Activated T-helper 1 cell treated with anti-CD3 and anti-CD28 coated beads, Interleukin-12 subunit alpha, Interleukin-12 subunit beta, Interleukin-2, Interleukin-4 antibody, amounts not matched to agents 30 ng/mL and 10 ng/mL and 1 ng/mL, durations not matched to agents 14 hours and 24 hours and 36 hours (primary cell): ENCODE data around the gene SNX10. TPM values are rescaled to one million over a fixed set of nuclear protein-coding genes. Genes with fewer than 3 reads are reported as not detected.

ENCODE experiments used
- DNase-seq: peaks from one replicate; pipeline ENCODE4 v3.0.0; 2021; ENCODE audit warnings: low spot score
- H3K27ac Mint-ChIP-seq: one replicate; pipeline ENCODE4 v1.8.0; 2021; ENCODE audit warnings: mild to moderate bottlenecking, mixed read lengths
- H3K27me3 Mint-ChIP-seq: one replicate; pipeline ENCODE4 v1.8.0; 2022; ENCODE audit warnings: mild to moderate bottlenecking, moderate library complexity, mixed read lengths; ENCODE audit not compliant: insufficient read depth
- H3K36me3 Mint-ChIP-seq: one replicate; pipeline ENCODE4 v1.8.0; 2021; ENCODE audit warnings: low read depth, mixed read lengths
- H3K4me1 Mint-ChIP-seq: one replicate; pipeline ENCODE4 v1.8.0; 2021; ENCODE audit warnings: low read depth, mixed read lengths
- H3K4me3 Mint-ChIP-seq: one replicate; pipeline ENCODE4 v1.8.0; 2021; ENCODE audit warnings: mild to moderate bottlenecking, moderate library complexity, mixed read lengths
- H3K9me3 Mint-ChIP-seq: one replicate; pipeline ENCODE4 v1.8.0; 2021; ENCODE audit warnings: mixed read lengths
- intact Hi-C: fragments of 100-400 bp; cut with micrococcal nuclease; formaldehyde crosslinking; loops from one replicate; pipeline ENCODE4 v1.15.1; 2024
- total RNA-seq: library from RNA; stranded (reverse); gene quantifications from 2 replicates; pipeline ENCODE4 v1.2.3, GENCODE V29; 2022

Gene SNX10
- total RNA-seq, 1 donor from 2014 or later = 41.9 TPM

DNA sequence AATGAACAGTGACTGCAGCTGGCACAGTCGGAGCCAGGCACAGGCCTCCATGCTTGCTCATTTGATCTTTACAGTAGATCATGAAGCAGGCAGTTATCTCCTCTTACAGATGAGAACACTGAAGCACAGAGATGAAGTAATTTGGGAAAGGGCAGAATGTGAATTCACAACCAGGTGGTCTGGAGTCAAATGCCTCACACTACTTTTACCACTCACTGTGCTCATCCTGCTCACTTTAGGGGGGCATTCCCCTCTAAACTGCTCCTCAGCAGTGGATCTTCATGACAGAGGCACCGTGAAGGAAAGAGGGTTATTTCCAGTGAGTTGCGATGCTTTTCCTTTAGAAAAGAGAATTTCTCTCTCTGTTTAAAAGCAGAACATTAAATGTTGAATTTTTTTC is 15.1 kb downstream of the SNX10 start:
- H3K9me3 Mint-ChIP-seq = no peaks in the 10 kb centered on the region

GRCh38 chr7:26307226-26307625 is 15.6 kb downstream of the SNX10 start:
- Mint-ChIP-seq H3K27me3 (no peaks in the 10 kb centered on the region), H3K27ac (no peak overlapping the region), H3K36me3 (peaks cover 31% of the 10 kb centered on the region), H3K4me1 (peaks cover 23% of the 10 kb centered on the region), H3K4me3 (no peak overlapping the region), H3K9me3 (no peaks in the 10 kb centered on the region)
- DNase-seq = no peak
- intact Hi-C loops = no loop called here

More for the DNA sequence above, 15.1 kb downstream of the SNX10 start:
- intact Hi-C loops = no loop called here
- Mint-ChIP-seq H3K27me3 (no peaks in the 10 kb centered on the region), H3K27ac (no peak overlapping the region), H3K4me3 (no peak overlapping the region), H3K4me1 (peaks cover 23% of the 10 kb centered on the region), H3K36me3 (peaks cover 34% of the 10 kb centered on the region)
- DNase-seq = no peak

- intact Hi-C loops = no loop called here
- Mint-ChIP-seq H3K4me3 (no peak overlapping the region), H3K4me1 (peaks cover 23% of the 10 kb centered on the region), H3K27me3 (no peaks in the 10 kb centered on the region), H3K36me3 (peaks cover 27% of the 10 kb centered on the region), H3K27ac (peak overlapping the region; percentile 65), H3K9me3 (no peaks in the 10 kb centered on the region)
- DNase-seq = no peak
These were observed 16.1 kb downstream of the SNX10 start for GRCh38 chr7:26307791-26308190.

DNA sequence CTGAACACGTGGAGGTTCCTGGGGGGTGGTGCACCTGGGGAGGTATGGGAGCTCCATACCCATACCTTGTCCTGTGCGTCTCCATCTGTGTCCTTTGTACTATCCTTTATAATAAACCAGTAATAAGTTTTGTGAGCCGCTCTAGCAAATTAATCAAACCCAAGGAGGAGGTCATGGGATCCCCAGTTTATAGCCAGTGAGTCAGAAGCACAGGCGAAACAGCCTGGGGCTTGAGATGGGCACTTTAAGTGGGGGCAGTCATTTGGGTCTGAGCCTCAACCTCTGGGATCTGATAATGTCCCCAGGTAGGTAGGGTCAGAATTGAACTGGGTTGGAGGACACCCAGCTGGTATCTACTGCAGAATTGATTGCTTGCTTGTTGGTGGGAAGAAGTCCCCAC is 16.9 kb downstream of the SNX10 start:
- no peak for DNase-seq
- Mint-ChIP-seq H3K27ac (no peak overlapping the region), H3K4me1 (peaks cover 23% of the 10 kb centered on the region), H3K9me3 (no peaks in the 10 kb centered on the region), H3K4me3 (no peak overlapping the region), H3K36me3 (peaks cover 22% of the 10 kb centered on the region), H3K27me3 (no peaks in the 10 kb centered on the region)
- intact Hi-C loops = no loop called here

DNA sequence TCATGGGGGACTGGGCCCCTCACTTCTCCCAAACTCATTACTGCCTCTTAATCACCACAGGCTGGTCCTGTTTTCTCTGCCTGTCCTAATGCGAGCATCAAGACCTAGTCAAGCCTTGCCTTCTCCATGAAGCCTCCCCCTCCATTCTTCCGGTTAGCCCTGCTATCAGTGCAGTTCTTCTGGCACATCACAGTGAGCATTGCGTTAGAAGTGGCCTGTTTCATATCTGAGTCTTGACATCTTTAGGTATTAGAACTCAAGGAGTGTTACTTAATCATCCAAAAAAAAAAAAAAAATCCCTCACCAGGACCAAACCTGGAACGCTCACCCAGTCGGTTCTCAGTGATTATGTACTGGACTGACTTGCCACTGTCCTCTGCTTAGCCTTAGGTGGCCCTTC is 17.4 kb downstream of the SNX10 start:
- Mint-ChIP-seq H3K27ac (peak overlapping the region; percentile 11), H3K9me3 (no peaks in the 10 kb centered on the region), H3K4me1 (peaks cover 22% of the 10 kb centered on the region), H3K4me3 (no peak overlapping the region), H3K36me3 (peaks cover 21% of the 10 kb centered on the region), H3K27me3 (no peaks in the 10 kb centered on the region)
- no peak for DNase-seq
- intact Hi-C loops = no loop called here

- no peaks in the 10 kb centered on the region for H3K9me3 Mint-ChIP-seq
- peaks cover 10% of the 10 kb centered on the region for H3K4me1 Mint-ChIP-seq
- no peak overlapping the region for H3K27ac Mint-ChIP-seq
- H3K27me3 Mint-ChIP-seq = no peaks in the 10 kb centered on the region
- intact Hi-C loops = no loop called here
- H3K4me3 Mint-ChIP-seq = no peak overlapping the region
- H3K36me3 Mint-ChIP-seq = peaks cover 14% of the 10 kb centered on the region
- no peak for DNase-seq
These were observed 20.1 kb downstream of the SNX10 start for GRCh38 chr7:26311798-26312197.

DNA sequence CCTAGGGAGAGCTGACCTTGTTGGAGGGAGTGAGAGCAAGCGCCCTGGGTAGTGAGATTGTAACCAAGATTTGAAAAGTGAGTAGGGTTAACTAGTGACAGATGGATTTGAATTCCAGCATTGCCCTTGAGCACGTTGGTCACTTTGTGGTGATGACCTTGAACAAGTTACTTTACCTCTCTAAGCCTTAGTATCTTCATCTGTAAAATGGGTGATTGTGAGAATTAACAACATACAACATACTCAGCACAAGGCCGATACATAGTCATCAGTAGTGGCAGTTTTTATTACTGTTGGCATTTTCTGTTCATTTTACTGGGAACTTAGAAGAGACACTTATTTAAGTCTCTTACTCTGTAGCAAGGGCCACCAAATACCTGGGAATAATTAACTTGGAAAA is 25.5 kb downstream of the SNX10 start:
- H3K4me3 Mint-ChIP-seq = no peak overlapping the region
- no peaks in the 10 kb centered on the region for H3K9me3 Mint-ChIP-seq
- peaks cover 5% of the 10 kb centered on the region for H3K4me1 Mint-ChIP-seq
- H3K36me3 Mint-ChIP-seq = peaks cover 15% of the 10 kb centered on the region
- DNase-seq = no peak
- no peaks in the 10 kb centered on the region for H3K27me3 Mint-ChIP-seq
- H3K27ac Mint-ChIP-seq = no peak overlapping the region
- intact Hi-C loops = no loop called here

GRCh38 chr7:26318921-26319320 is 27.3 kb downstream of the SNX10 start:
- intact Hi-C loops = no loop called here
- DNase-seq = no peak
- Mint-ChIP-seq H3K36me3 (peaks cover 22% of the 10 kb centered on the region), H3K4me1 (peaks cover 11% of the 10 kb centered on the region), H3K4me3 (no peak overlapping the region), H3K27ac (no peak overlapping the region), H3K9me3 (no peaks in the 10 kb centered on the region), H3K27me3 (no peaks in the 10 kb centered on the region)

DNA sequence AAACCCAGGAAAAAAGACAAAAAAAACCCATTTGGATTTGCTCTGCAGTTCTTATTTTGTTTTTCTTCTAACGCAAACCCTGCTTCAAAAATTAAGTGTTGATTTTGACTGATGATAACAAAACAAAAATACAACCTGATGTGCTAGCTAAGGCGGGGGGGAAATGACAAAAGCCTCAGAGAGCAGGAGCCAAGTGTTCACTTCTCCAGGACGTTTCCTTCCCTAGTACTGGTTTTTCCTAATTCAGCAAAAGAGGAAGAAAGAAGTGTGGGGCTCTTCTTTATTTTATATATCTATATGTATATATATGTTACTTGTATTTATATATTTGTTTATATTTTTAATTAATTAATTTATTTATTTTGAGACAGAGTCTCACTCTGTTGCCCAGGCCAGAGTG is 28.0 kb downstream of the SNX10 start:
- intact Hi-C loops = no loop called here
- Mint-ChIP-seq H3K4me1 (peaks cover 11% of the 10 kb centered on the region), H3K9me3 (no peaks in the 10 kb centered on the region), H3K4me3 (no peak overlapping the region), H3K27me3 (no peaks in the 10 kb centered on the region), H3K36me3 (peaks cover 25% of the 10 kb centered on the region), H3K27ac (no peak overlapping the region)
- no peak for DNase-seq

DNA sequence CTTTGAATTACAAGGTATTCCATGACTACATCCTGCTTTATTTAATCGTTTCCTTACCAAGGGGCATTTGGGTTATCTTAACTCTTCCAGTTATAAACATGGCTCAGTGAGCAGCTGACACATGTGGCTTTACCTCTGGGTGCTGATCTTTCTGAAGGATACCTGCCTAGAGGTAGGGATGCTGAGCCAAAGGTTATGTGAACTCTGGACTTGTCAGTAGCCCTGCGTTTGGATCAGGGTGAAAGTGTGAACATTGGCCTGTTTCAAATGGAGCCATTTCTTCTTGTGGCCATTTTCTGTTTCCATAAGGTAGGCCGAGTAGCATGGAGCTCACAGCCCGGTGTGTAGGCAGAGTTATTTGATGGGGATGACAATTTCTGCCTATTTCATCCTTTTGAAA is 29.2 kb downstream of the SNX10 start:
- Mint-ChIP-seq H3K9me3 (no peaks in the 10 kb centered on the region), H3K27ac (no peak overlapping the region), H3K4me3 (no peak overlapping the region), H3K4me1 (peaks cover 11% of the 10 kb centered on the region), H3K36me3 (peaks cover 25% of the 10 kb centered on the region), H3K27me3 (no peaks in the 10 kb centered on the region)
- intact Hi-C loops = no loop called here
- no peak for DNase-seq

DNA sequence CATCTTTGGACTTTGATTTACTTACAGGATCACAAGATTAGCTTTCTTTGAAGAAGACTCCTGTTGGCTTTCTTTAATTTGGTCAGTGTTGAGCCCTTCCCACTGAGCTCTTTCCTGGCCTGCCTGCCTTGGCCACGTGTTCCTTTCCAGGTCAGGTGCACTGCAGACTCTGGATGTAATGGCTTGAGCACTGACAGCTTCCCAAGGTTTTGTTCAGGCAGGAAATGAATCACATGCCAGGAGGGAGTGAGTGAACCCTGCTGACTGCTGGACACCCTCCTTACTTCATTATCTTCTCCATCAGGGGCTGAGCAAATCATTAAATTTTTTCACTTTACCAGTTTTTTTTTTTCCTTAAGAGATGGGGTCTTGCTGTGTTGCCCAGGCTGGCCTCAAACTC is 29.8 kb downstream of the SNX10 start:
- Mint-ChIP-seq H3K4me3 (no peak overlapping the region), H3K27me3 (no peaks in the 10 kb centered on the region), H3K27ac (no peak overlapping the region), H3K9me3 (no peaks in the 10 kb centered on the region), H3K4me1 (peaks cover 11% of the 10 kb centered on the region), H3K36me3 (peaks cover 25% of the 10 kb centered on the region)
- intact Hi-C loops = no loop called here
- DNase-seq = no peak

GRCh38 chr7:26326211-26326610 is 34.5 kb downstream of the SNX10 start:
- Mint-ChIP-seq H3K27ac (no peak overlapping the region), H3K36me3 (peaks cover 28% of the 10 kb centered on the region), H3K27me3 (no peaks in the 10 kb centered on the region), H3K9me3 (no peaks in the 10 kb centered on the region), H3K4me1 (peaks cover 15% of the 10 kb centered on the region), H3K4me3 (no peak overlapping the region)
- no peak for DNase-seq
- intact Hi-C loops = no loop called here

- Mint-ChIP-seq H3K27ac (no peak overlapping the region), H3K36me3 (peaks cover 17% of the 10 kb centered on the region), H3K4me1 (peaks cover 8% of the 10 kb centered on the region), H3K27me3 (no peaks in the 10 kb centered on the region), H3K4me3 (no peak overlapping the region), H3K9me3 (no peaks in the 10 kb centered on the region)
- intact Hi-C loops = no loop called here
- no peak for DNase-seq
These were observed 37.1 kb downstream of the SNX10 start for GRCh38 chr7:26328498-26329390.
